DND-41 (cell line): ENCODE data around the gene SCN10A.

ENCODE experiments used
- EZH2 ChIP-seq: IDR thresholded peaks from 3 replicates; pipeline ENCODE4 v1.6.1; 2012; ENCODE audit warnings: borderline replicate concordance, low read depth, mild to moderate bottlenecking, moderate library complexity, low read length, inconsistent platforms; ENCODE audit not compliant: severe bottlenecking
- TF ChIP-seq, protein P1 (sequence below): IDR thresholded peaks from 2 replicates; pipeline ENCODE4 v1.5.1; 2012; ENCODE audit warnings: borderline replicate concordance, low read length, moderate library complexity, mild to moderate bottlenecking; ENCODE audit not compliant: poor library complexity, severe bottlenecking; ENCODE audit errors: extremely low read depth

DNA sequence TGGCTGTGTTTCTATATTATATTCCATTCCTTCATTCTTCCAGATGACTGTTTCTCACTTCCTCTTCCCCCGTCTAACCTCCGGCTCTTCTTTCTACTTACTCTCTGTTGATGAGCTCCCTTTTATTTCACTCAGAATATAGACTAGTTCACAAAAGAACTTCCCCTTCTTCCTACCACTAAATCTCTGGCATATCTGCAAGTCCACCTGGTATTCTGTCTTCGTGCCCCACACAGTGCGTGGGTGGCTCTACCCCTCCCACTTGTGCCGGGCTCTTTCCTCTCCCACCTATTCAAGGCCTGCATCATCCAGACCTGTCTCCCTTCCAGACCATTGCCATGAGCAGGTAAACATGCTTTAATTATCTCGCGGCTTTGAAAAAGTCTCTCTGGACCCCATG, 73.0 kb downstream of the SCN10A start:
- TF ChIP-seq, protein P1, sequence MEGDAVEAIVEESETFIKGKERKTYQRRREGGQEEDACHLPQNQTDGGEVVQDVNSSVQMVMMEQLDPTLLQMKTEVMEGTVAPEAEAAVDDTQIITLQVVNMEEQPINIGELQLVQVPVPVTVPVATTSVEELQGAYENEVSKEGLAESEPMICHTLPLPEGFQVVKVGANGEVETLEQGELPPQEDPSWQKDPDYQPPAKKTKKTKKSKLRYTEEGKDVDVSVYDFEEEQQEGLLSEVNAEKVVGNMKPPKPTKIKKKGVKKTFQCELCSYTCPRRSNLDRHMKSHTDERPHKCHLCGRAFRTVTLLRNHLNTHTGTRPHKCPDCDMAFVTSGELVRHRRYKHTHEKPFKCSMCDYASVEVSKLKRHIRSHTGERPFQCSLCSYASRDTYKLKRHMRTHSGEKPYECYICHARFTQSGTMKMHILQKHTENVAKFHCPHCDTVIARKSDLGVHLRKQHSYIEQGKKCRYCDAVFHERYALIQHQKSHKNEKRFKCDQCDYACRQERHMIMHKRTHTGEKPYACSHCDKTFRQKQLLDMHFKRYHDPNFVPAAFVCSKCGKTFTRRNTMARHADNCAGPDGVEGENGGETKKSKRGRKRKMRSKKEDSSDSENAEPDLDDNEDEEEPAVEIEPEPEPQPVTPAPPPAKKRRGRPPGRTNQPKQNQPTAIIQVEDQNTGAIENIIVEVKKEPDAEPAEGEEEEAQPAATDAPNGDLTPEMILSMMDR, result no peak
- no peak for TF ChIP-seq EZH2
